Neural progenitor cell (in vitro differentiated cells): Measurements from ENCODE around the gene ADGRG1.

Experiments
- CTCF ChIP-seq: fragments of 200-600 bp; sonication (generic); IDR thresholded peaks from 2 replicates; pipeline ENCODE4 v1.5.1; 2017; ENCODE audit warnings: antibody characterized with exemption, mild to moderate bottlenecking
- EZH2 ChIP-seq: fragments of 200-600 bp; sonication (generic); IDR thresholded peaks from 2 replicates; pipeline ENCODE4 v1.6.1; 2017; ENCODE audit warnings: antibody characterized with exemption, mild to moderate bottlenecking, moderate library complexity
- EZH2phosphoT487 ChIP-seq: fragments of 200-600 bp; sonication (generic); IDR thresholded peaks from 2 replicates; pipeline ENCODE4 v1.6.1; 2017; ENCODE audit warnings: antibody characterized with exemption

GRCh38 chr16:57685633-57686032, 57.2 kb downstream of the ADGRG1 start:
- TF ChIP-seq CTCF (no peak), EZH2 (no peak), EZH2phosphoT487 (no peak)
